GM21825 (cell line): ENCODE results near the gene NHP2.
"Not testable (repeated sequence)": the region's sequence is repeated elsewhere in the genome, so short reads cannot be mapped to it uniquely, and the experiment has no call there.

Experiments used
- ATAC-seq: cut with Tn5 transposase; IDR thresholded peaks from one replicate; pipeline ENCODE4 v1.9.1; 2021; ENCODE audit warnings: mild to moderate bottlenecking, moderate library complexity; ENCODE audit not compliant: unreplicated experiment

Gene NHP2

DNA sequence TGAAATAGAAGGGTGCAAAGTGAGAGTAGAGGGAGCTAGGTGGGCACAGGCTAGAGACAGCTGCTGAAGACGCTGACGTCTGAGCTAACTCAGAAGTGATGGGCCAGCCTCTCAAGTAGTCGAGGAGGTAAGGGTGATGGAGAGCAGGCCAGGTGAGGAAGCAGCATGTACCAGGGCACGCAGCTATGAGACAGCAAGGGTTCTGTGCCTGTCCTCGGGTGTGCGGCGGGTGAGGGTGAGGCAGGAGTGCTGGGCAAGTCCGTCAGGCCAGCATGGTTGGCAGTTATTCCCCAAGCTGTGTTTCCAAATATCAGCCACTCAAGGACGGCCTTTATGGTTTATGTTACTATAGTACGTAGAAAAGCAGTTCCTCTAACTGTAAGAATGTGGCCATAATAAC lies 16.7 kb downstream of the NHP2 start:
- no peak for ATAC-seq

DNA sequence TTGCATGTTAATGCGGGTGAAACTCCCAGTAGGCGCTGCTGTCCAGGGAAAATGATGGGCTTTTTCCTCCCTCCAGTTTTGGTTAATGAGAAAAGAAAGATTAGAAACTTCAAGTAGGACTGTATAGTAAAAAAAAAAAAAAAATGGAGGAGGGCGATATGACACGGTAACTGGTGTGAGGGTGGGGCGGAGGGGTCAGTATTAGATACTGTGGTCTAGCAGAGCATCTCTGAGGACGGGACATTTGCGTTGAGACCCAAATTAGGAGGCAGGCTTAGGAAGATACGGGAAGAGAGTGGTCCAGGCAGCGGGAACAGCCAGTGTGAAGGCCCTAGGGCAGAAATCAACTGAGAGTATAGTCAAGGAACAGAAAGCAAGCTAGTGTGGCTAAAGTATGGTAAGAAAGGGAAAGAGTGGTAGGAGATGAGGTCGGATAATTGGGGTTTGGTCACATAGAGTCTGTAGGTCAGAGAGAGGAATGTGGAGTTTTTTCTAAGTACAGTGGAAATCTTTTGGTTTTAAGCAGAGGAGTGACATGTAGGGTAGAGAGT lies 22.2 kb downstream of the NHP2 start:
- no peak for ATAC-seq

DNA sequence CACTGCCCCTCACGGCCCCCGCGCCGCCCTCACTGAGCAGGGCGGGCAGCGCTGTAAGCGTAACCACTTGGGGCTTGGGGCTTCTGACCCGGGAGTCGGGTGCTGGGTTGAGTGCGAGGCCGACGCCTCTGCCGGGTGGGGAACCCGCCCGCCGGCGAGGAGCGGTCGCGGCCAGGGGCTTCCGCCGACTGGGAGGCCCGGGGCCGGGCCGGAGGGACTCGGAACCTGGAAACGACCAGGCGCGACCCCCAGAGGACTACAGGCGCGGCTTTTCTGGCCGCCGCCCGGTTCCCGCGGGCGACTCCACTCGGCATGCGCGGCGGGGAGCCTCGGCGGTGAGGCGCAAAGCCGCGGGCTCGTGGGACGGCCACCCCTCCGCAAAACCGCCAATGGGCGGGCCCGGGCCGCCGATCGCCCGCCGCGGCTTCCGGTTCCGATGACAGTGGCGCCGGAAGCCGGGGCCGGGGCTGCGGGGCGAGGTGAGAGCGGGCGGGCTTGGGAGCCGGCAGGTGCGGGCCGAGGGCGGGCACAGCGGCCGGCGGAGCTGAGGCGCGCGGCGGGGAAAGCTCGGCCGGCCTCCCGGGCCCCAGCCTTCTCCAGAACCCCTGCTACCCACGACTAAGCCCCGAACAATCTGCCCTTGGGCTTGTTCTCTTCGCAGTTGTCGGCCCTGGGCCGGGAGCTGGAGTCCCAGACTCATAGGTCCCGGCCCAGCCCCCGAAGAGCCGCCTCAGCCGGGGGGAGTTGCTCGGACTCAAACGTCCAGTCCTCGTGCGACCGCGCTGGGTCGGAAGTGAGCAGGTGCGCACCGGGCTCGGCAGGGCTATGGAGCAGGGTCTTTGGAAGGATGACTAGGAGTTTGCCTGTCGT lies 22.9 kb downstream of the NHP2 start, which contains the start of gene RMND5B:
Gene RMND5B (plus strand): TSS at position 439 of the 870 bp plus-strand sequence. CDS start 7,106 bp downstream, outside the sequence.
- ATAC-seq = peak; percentile 81

DNA sequence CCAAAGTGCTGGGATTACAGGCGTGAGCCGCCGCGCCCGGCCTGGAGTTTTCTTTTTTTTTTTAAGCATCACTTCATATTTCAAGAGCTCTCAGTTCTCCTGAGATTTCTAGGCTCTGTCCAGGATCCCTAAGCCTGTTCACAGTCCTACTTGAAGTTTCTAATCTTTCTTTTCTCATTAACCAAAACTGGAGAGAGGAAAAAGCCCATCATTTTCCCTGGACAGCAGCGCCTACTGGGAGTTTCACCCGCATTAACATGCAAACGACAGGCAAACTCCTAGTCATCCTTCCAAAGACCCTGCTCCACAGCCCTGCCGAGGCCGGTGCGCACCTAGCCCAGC lies 23.5 kb downstream of the NHP2 start:
- ATAC-seq = not testable (repeated sequence)

DNA sequence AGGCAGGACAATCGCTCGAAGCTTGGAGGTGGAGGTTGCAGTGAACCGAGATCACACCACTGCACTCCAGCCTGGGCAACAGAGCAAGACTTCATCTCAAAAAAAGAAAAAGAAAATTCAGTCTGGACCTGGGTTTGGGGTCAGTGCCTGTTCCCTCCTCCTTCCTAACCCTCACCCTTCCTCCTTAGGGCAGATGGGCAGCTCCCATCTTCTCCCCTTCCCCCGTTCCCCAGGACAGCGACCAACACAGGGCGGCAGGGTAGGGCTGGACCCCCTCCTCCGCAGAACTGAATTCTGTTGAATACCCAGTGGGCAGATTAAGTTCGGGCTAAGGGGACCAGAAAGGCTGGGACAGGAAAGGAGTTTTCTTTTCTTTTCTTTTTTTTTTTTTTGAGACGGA lies 24.4 kb downstream of the NHP2 start:
- no peak for ATAC-seq

DNA sequence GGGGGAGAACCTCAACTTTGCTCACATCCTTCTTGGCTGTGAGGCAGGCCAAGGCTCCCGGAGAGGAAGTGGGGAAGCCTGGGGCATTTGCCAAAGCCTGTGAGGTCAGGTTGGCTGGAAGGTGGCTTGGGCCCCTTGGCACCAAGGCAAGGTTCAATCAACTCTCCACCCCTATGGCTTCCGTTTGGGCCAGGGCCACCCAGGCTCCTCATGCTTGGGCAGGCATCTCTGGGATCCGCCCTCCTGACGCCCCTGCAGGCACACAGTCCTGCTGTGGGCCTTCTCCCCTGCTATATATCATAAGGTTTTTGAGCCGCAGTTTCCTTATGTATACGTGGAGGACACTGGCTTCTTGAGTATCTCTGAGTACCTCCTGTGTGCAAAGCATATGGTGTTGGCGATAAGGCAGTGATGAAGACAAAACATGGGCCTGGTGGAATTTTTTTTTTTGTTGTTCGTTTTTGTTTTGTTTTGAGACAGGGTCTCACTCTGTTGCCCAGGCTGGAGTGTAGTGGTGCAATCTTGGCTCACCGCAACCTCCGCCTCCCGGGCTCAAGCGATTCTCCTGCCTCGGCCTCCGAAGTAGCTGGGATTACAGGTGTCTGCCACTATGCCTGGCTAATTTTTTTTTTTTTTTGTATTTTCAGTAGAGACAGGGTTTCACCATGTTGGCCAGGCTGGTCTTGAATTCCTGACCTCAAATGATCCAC lies 26.2 kb downstream of the NHP2 start:
- ATAC-seq = not testable (repeated sequence)

DNA sequence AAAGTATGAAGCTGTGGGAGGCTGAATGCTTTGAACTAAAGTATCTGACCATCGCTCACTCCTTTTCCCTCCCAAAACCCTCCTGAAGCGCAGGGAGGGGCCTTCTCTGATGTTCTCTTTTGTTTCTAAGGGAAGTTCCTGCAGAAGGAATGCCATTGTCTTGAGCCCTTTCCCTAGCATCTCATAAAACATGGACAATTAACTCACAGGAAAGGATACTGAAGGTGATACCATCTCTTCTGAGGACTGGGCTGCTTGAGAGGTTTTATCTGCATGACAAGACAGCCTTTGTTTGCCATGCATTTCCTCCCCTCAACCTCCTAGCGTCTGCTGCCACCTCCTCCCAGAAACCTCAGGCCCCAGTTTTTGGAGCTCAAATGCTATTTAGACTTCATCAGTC lies 27.1 kb downstream of the NHP2 start:
- no peak for ATAC-seq

DNA sequence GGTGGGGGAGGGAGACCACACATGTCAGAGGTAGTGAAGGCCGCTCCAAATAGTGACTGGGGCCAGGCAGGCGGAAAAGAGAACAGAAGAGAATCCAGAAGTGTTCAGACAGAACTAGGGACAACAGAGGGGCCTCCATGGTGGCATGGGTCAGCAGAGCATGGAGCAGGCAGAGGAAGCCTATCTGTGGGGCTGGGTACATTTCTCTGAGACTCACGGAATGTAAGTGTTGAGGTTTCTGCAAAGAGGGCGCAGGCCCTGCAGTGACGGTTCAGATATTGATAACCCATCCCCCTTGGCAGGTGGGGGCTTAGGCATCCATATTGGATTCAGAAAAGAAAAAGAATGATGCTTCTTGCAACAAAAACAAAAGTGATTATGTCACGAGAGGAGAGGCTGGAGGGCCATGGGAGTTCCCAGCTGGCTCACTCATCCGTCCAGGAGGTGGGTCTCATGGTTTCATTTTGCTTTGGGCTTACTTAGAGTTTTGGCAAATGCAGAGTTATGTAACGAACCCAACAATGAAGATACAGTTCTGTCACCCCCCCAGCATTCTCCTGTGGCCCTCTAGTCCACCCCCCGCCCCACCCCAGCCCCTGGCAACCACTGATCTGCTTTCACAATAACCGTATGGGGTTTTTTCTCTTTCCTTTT lies 28.3 kb downstream of the NHP2 start:
- no peak for ATAC-seq

DNA sequence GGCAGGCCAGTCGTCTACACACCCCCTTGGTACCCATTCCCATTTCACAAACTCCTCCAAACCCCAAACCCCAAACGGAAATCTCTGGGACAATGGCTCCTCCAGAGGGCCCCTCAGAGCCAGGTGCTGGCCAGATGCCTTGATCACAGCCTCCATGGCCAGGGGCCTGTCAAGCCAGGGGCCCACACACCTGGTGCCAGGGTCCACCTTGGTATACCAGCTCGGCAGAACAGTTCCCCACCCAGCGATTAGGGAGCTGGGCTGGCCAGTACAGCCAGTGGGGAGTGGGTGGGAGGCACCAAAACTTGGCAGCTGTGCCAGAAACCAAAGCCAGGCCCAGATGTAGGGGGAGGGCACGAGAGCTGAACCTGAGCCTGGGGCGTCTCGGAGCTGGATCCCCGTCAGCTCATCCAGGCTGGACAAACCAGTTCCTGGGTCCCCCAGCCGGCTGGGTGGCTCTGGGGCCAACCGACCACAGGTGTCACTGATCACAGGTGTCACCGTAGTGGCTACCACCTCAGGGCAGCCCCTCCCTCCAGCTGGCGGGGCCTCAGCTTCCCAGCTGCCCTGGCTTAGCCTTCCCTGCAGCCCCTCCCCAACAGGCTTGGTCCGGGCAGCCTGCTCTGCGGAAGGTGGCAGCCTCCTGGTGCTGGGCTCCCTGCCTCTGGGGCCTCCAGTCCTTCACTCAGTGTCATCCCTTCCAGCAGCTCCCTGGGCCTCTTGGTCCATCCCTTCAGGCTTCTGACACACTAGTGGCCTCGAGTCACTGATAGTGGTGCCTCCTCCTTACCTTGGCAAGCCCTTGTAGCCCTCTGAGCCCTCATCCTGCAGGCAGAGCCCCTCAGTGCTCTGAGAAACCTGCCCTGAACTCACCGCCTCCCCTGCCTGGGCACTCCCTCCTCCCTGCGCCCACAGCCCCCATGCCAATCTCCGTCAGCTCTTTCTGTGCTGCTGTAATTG lies 29.4 kb downstream of the NHP2 start:
- ATAC-seq = no peak

DNA sequence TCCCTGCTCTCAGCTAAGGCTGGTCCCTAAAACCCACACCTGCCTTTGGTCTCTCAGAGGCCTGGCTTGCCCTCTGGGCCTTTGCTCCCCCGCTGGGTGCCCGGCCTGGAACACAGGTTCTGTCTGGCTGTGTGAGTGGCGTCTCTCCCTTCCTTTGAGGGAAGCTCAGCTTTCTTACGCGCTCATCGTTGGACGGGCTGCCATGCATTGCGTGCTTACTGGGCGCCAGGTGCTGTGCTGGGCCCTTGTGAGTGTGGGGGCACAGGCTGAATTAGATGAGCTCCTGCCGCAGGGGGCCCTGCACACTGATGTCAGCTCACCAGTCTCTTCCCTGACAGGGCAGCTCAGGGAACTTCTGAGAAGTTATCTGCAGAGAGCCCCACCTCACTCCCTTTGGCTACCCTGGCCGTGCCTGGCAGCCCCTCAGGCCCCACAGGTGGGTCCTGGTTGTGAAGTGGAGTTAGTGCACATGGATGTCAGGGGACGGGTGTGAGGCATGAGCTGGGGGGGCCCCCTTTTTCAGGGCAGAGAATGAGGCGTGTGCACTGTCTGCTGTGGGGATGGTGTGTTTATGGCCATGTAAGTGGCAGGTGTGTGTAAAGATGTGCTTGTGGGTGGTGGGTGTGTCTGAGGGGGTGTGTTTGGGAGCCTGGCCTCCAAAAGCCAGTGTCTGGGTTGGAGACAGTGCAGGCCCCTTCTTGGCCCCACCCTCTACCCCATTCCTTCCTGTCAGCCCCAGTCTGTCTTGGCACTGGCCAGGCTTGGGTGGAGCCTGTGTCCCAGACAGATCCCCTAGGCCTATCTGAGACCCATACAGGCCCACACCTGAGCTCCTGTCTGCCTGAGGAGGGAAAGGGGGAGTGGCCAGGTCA lies 30.4 kb downstream of the NHP2 start:
- no peak for ATAC-seq

DNA sequence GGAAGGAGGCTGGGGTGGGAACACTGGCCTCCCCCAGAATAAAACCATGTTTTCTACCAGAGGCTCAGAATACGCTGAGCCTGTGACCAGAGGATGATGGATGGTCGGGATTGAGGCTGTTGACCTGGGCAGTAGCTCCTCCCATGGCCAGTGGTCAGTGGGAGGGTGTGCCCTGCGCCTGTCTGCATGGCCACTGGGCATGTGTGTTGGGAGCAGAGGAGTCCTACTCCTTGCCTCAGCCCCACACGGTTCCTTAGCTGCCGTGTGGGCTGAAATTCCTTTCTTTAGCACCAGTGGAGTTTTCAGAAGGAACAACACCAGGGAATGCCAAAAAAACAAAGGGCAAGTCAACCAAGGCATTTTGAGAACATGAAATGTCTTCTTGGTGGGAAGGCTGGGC lies 31.3 kb downstream of the NHP2 start:
- no peak for ATAC-seq

DNA sequence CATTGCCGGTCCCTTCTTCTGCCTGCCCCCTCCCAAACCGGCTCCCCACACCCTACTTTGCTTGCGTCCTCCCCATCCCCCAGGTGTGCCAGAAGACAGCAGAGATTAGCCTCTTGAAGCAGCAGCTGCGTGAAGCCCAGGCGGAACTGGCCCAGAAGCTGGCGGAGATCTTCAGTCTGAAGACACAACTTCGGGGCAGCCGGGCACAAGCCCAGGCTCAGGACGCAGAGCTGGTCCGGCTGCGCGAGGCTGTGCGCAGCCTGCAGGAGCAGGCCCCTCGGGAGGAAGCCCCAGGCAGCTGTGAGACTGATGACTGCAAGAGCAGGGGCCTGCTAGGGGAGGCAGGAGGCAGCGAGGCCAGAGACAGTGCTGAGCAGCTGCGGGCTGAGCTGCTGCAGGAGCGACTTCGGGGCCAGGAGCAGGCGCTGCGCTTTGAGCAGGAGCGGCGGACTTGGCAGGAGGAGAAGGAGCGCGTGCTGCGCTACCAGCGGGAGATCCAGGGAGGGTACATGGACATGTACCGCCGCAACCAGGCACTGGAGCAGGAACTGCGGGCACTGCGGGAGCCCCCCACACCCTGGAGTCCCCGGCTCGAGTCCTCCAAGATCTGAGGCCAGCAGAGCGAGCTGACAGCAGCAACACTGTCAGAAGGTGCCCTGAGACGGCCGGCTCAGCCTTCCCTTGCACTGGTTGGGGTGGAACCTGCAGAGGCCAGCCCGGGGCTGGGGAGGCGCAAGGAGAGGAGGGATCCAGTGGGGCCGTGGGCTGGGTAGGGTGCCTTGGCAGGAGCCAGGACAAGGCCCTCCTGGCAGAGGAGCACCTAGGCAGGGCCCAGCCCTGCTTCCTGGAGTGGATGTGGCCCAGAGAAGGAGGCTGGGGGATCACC lies 32.1 kb downstream of the NHP2 start:
- ATAC-seq = no peak

DNA sequence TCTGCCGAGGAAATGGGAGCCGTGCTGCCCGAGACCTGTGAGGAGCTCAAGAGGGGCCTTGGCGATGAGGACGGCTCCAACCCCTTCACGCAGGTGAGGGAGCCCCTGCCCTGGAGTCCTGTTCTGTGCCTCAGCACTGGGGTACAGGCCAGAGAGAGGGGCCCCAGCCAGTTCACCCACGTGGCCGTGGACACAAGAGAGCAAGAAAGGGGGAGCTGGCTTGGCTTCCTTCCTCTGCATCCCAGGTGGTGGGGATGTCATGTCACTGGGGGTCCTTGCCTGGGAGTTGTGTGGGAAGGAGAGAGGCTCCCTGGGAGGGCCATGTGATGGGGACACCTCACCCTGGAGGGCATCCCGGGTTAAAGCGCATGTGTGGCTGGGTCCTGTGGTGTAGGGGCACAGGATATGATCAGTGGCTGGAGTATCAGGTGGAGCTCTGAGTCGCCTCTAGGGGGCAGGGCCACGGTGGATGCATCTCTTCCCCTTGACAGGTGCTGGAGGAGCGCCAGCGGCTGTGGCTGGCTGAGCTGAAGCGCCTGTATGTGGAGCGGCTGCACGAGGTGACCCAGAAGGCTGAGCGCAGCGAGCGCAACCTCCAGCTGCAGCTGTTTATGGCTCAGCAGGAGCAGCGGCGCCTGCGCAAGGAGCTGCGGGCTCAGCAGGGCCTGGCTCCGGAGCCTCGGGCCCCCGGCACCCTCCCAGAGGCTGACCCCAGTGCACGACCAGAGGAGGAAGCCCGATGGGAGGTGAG lies 32.9 kb downstream of the NHP2 start:
- peak; percentile 69 for ATAC-seq

DNA sequence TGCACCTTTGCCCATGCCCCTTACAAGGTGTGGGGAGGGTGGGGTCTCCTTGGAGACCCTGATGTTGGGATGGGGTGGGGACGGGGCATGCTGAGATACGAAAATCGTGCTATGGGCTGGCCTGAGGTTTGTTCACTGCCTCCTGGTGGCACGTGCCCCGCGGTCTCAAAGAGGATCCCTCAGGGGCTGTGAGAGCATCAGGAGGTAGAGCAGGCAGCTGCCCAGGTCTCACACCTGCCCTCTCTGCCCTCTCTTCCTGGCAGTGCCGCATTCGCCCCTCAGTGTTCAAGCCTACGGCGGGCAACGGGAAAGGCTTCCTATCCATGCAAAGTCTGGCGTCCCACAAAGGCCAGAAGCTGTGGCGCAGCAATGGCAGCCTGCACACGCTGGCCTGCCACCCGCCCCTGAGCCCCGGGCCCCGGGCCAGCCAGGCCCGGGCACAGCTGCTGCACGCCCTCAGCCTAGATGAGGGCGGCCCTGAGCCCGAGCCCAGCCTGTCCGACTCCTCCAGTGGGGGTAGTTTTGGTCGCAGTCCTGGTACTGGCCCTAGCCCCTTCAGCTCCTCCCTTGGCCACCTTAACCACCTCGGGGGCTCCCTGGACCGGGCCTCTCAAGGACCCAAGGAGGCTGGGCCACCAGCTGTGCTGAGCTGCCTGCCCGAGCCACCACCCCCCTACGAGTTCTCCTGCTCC lies 33.6 kb downstream of the NHP2 start:
- ATAC-seq = no peak

DNA sequence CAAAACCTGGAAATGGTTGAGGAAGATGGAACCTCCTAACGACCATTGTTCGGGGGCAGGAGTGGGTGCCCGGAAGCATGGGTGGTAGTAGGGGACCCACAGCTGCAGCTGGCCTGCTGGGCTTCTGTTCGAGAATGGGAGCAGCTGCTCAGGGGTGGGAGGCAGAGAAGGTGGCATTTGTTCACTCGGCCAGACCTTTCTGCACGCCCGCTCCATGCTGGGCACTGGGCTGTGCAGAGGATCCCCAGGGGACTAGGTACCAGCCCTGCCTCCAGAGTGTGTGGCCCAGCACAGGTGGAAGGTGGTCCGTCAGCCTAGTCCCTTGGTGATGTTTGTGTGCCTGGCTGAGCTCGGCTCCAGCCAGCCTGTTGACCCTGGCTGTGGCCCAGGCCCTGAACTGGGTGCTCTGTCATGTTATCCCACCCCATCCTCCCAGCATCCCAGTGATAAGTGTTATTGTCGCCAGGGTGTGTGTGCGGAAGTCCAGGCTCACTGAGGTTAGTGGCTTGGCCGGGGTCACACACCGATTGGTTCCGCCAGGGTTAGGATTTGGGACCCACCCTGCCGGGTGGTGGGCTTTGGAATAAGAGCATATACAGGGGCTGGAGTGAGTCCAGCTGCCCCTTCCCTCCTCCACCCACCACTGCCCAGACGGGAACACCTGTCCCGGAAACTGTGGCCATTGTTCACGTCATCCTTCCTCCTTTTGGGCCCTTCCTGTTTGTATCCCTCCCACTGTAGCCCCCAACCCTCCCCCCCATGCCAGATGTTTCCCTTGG lies 35.6 kb downstream of the NHP2 start:
- ATAC-seq = no peak

DNA sequence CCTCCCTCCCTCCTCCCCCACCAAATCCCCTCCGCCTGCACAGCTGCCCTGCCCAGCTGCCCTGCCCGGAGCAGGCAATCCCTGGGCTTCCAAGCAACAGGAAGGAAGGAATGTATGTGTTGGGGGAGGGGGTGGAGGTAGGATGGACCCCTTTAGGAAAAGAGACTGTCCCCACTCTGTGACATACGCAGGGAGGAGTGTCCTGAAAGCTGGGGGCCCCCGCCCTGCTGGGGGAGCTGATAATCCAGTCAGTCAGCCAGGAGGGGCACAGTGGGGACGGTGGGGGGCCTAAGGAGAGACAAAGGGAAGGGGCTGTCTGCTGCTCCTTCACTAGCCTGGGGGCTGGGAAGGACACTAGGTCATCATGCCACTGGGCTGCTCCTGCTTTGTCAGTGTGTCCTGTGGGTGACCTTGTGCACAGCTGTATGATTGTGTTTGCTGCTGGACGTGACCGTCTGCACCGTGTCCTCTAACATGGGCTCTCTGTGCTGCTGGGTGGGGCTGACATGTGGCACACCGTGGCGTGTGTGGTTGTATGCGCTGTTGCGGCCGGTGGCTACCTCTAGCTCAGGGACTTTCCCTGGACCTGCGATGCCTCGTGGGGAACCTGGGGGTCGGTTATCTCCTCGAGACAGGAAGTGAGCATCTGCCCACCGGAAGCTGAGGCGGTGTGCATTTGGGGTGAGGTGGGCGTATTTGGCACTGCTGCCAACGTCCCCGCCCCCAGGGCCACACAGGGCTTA lies 37.4 kb downstream of the NHP2 start:
- peak; percentile 30 for ATAC-seq
